ENCODE measurements around the gene GNG11. TPM values are rescaled to one million over a fixed set of nuclear protein-coding genes. Genes with fewer than 3 reads are reported as not detected.
A peak's percentile ranks its signal among the peaks of the same experiment; 100 is the strongest.

The GNG11 gene
- total RNA-seq, 4 donors from 2014 or later, result 15.3 to 24.3 (median 21.8) TPM

DNA sequence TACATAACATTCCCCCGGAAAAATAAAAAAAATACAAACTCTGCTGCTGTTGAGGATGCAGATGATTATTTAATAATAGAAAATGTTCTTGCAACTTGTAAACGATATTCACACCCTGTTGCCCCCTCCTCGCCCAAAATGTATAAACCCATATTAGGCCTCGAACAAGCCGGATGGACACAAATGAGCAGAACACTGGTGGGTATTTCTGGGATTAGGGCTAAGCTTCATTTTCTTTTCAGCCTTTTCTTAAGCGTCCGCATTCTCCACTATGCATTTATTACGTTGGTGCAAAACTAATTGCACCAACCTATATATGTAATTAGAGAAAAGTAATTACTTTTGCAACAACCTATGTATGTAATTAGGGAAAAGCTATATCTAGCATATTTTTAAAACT is 349 bp upstream of the GNG11 start:
- no peak for TF ChIP-seq POLR2A (IDR thresholded peaks at IDR 0.05)
- TF ChIP-seq, protein P1, sequence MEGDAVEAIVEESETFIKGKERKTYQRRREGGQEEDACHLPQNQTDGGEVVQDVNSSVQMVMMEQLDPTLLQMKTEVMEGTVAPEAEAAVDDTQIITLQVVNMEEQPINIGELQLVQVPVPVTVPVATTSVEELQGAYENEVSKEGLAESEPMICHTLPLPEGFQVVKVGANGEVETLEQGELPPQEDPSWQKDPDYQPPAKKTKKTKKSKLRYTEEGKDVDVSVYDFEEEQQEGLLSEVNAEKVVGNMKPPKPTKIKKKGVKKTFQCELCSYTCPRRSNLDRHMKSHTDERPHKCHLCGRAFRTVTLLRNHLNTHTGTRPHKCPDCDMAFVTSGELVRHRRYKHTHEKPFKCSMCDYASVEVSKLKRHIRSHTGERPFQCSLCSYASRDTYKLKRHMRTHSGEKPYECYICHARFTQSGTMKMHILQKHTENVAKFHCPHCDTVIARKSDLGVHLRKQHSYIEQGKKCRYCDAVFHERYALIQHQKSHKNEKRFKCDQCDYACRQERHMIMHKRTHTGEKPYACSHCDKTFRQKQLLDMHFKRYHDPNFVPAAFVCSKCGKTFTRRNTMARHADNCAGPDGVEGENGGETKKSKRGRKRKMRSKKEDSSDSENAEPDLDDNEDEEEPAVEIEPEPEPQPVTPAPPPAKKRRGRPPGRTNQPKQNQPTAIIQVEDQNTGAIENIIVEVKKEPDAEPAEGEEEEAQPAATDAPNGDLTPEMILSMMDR (IDR thresholded peaks at IDR 0.05), result no peak
- no peak for TF ChIP-seq EP300 (IDR thresholded peaks at IDR 0.05)
- no peak for DNase-seq (ENCODE audit: low spot score in 2 of 2)
- H3K4me1 ChIP-seq, result peaks cover 0 to 19% (median 0%) of the 10 kb centered on the region in 4 donors
- WGBS, 2 donors, result 10 to 16% methylated on average over 8 of the region's 8 CpGs
- H3K36me3 ChIP-seq, result peaks cover 0 to 1% (median 0%) of the 10 kb centered on the region in 3 donors
- peak overlapping the region; percentile 83 to 95 (median 93) for H3K27ac ChIP-seq
- H3K9me3 ChIP-seq, result no peaks in the 10 kb centered on the region
- peak overlapping the region; percentile 56 to 77 (median 72) for H3K4me3 ChIP-seq
- no peaks in the 10 kb centered on the region for H3K27me3 ChIP-seq

GRCh38 chr7:93923296-93923695 is 1.8 kb downstream of the GNG11 start:
- H3K36me3 ChIP-seq, result peaks cover 0 to 12% (median 0%) of the 10 kb centered on the region in 3 donors
- H3K27ac ChIP-seq, result peak overlapping the region; percentile 83 to 95 (median 93)
- WGBS, 2 donors, result 11 to 13% methylated on average over 6 of the region's 6 CpGs
- H3K4me3 ChIP-seq, result peak overlapping the region; percentile 11 to 77 (median 66)
- no peaks in the 10 kb centered on the region for H3K9me3 ChIP-seq
- DNase-seq (ENCODE audit: low spot score in 2 of 2), result no peak
- H3K4me1 ChIP-seq, result peaks cover 0 to 28% (median 0%) of the 10 kb centered on the region in 4 donors
- H3K27me3 ChIP-seq, result no peaks in the 10 kb centered on the region
- TF ChIP-seq EP300 (IDR thresholded peaks at IDR 0.05) (no peak), POLR2A (IDR thresholded peaks at IDR 0.05) (no peak)
- TF ChIP-seq, protein P1 (IDR thresholded peaks at IDR 0.05), result no peak

GRCh38 chr7:93923942-93924341 is 2.4 kb downstream of the GNG11 start:
- no peak for DNase-seq (ENCODE audit: low spot score in 2 of 2)
- TF ChIP-seq, protein P1 (IDR thresholded peaks at IDR 0.05), result no peak
- no peak for TF ChIP-seq EP300 (IDR thresholded peaks at IDR 0.05)
- TF ChIP-seq POLR2A (IDR thresholded peaks at IDR 0.05), result no peak
- WGBS, 2 donors, result 7 to 10% methylated on average over 1 of the region's 1 CpG
- Histone ChIP-seq H3K36me3 (peaks cover 0 to 12% (median 0%) of the 10 kb centered on the region in 3 donors), H3K4me3 (peak overlapping the region; percentile 6 to 77 (median 66)), H3K4me1 (peaks cover 0 to 28% (median 0%) of the 10 kb centered on the region in 4 donors), H3K27me3 (no peaks in the 10 kb centered on the region), H3K27ac (peak overlapping the region in 2 of 4 donors; percentile 95), H3K9me3 (no peaks in the 10 kb centered on the region)

- peaks cover 0 to 12% (median 0%) of the 10 kb centered on the region in 3 donors for H3K36me3 ChIP-seq
- no peaks in the 10 kb centered on the region for H3K27me3 ChIP-seq
- TF ChIP-seq POLR2A (IDR thresholded peaks at IDR 0.05), result no peak
- TF ChIP-seq, protein P1 (IDR thresholded peaks at IDR 0.05), result no peak
- no peak for TF ChIP-seq EP300 (IDR thresholded peaks at IDR 0.05)
- no peak overlapping the region for H3K4me3 ChIP-seq
- peak overlapping the region in 1 of 4 donors; percentile 41 for H3K27ac ChIP-seq
- DNase-seq (ENCODE audit: low spot score in 2 of 2), result no peak
- WGBS, 2 donors, result 73 to 83% methylated on average over 1 of the region's 1 CpG
- no peaks in the 10 kb centered on the region for H3K9me3 ChIP-seq
- H3K4me1 ChIP-seq, result peaks cover 0 to 22% (median 0%) of the 10 kb centered on the region in 4 donors
Measured at GRCh38 chr7:93926800-93927199, 5.3 kb downstream of the GNG11 start.

DNA sequence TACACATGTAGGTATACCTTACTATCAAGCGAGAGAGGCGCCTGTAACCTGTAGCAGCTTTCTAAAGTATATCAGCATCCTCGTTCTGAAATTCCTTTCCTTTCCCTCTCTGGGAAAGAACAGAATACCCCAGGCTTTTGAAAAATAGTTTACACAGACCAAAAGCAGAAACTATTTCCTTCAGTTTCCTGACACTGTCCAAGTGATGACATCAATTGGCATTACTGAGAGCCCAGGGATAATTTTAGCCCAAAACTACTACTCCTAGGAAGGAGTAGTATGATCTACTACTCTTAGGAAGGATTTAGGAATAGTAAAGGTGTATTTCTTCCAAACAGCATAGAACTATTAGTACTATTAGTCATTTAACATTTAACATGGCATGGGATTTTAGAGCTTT is 6.0 kb downstream of the GNG11 start:
- TF ChIP-seq POLR2A (IDR thresholded peaks at IDR 0.05) (no peak), EP300 (IDR thresholded peaks at IDR 0.05) (no peak)
- 66 to 77% methylated on average over 3 of the region's 3 CpGs for WGBS, 2 donors
- H3K27me3 ChIP-seq, result no peaks in the 10 kb centered on the region
- H3K4me3 ChIP-seq, result no peak overlapping the region
- H3K9me3 ChIP-seq, result no peaks in the 10 kb centered on the region
- no peak for DNase-seq (ENCODE audit: low spot score in 2 of 2)
- peaks cover 0 to 12% (median 0%) of the 10 kb centered on the region in 3 donors for H3K36me3 ChIP-seq
- peaks cover 0 to 22% (median 0%) of the 10 kb centered on the region in 4 donors for H3K4me1 ChIP-seq
- peak overlapping the region in 2 of 4 donors; percentile 26 to 41 for H3K27ac ChIP-seq
